Heart left ventricle (tissue), 13 donors: Measurements from ENCODE around the gene SLC35F1.

Experiments
- POLR2A ChIP-seq, 2 donors: fragments of 450-650 bp; IDR thresholded peaks; one replicate each; pipeline ENCODE4 v1.6.1; 2017; ENCODE audit warnings: antibody characterized with exemption in 2 of 2, mild to moderate bottlenecking in 2 of 2, moderate library complexity in 2 of 2
- TF ChIP-seq, protein P1 (sequence below), 12 donors: fragments of 200-600 bp; sonication (generic) in 4 of 12; IDR thresholded peaks; one replicate each; pipeline versions ENCODE4 v1.5.0 to v1.8.0; 2018 to 2022; ENCODE audit warnings: antibody characterized with exemption in 12 of 12, mild to moderate bottlenecking in 5 of 12
- donor health status: ischemic (EF 13 %, LVEDD 7.1; RV severe dilation, severe dysfunction).
- donor health status: DM: no; HTN: yes; CAD: no.
- donor health status: DM: no; HTN: no; CAD: no.
- donor health status: ischemic (EF 25% LVEDD 6.9; RV normal size, moderate dysfunction).
- donor health status: ischemic (EF 25% LVEDD 5.7; RV mildly dilated, moderate dysfunction).
- donor health status: ischemic (EF 35%, LVEDD 5.7; RV mildly dilated, moderate dysfunction).
- donor health status: nonischemic (EF 11% LVEDD 7.7; RV severe dilation, severe dysfunction).
- donor health status: DM: yes; HTN: yes; CAD: no.
- donor health status: PGD.
- donor health status: ischemic (EF 29% LVEDD 5.4; RV normal size, mild dysfunction).
- donor health status: nonischemic (EF 23%, LVEDD 6.1; RV moderate dilation, normal function).

DNA sequence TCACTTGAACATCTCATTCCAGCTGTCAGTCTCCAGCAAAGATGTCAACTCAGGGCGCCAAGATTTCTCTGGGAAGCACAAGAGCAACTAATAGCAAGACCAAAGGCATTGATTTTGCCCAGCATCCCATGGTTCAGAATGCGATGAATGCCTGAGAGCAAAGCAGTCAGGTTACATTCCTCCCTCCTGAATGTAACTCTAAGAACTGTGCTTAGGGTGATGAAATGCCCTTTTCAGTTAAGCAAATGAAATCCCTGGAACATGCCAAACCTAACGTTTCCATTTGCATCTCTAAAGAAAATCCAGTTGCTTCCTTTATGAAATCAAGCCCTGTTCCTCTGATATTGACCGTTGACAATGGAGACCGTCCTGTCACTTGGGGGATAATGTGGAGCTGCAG lies 417.1 kb downstream of the SLC35F1 start:
- TF ChIP-seq, protein P1, sequence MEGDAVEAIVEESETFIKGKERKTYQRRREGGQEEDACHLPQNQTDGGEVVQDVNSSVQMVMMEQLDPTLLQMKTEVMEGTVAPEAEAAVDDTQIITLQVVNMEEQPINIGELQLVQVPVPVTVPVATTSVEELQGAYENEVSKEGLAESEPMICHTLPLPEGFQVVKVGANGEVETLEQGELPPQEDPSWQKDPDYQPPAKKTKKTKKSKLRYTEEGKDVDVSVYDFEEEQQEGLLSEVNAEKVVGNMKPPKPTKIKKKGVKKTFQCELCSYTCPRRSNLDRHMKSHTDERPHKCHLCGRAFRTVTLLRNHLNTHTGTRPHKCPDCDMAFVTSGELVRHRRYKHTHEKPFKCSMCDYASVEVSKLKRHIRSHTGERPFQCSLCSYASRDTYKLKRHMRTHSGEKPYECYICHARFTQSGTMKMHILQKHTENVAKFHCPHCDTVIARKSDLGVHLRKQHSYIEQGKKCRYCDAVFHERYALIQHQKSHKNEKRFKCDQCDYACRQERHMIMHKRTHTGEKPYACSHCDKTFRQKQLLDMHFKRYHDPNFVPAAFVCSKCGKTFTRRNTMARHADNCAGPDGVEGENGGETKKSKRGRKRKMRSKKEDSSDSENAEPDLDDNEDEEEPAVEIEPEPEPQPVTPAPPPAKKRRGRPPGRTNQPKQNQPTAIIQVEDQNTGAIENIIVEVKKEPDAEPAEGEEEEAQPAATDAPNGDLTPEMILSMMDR (IDR thresholded peaks at IDR 0.05), result no peak
- no peak for TF ChIP-seq POLR2A (IDR thresholded peaks at IDR 0.05)
